PC-9 (cell line): ENCODE results near the gene TCF12. TPM values are rescaled to one million over a fixed set of nuclear protein-coding genes. Genes with fewer than 3 reads are reported as not detected.

Source experiments
- BruUV-seq: library from RNA; stranded (reverse); fragments of 400-500 nt; replicated peaks from 2 replicates; lab custom pipeline; 2021; lab: Mats Ljungman, UMichigan
- CTCF ChIA-PET: fragments of 300-600 bp; sonication (Branson Sonifier 250); formaldehyde crosslinking; loops from one replicate; lab custom pipeline; 2022; ENCODE audit warnings: antibody characterized with exemption; lab: Charles Lee
- POLR2A ChIA-PET: fragments of 300-600 bp; sonication (Branson Sonifier 250); formaldehyde crosslinking; loops from one replicate; lab custom pipeline; 2022; ENCODE audit warnings: antibody characterized with exemption; ENCODE audit not compliant: unreplicated experiment; lab: Charles Lee
- DNase-seq, 2 experiments: peaks; one replicate each; pipeline versions ENCODE4 v3.0.0 to v3.0.0-alpha.2; 2015 to 2022; ENCODE audit warnings: mixed read lengths in 1 of 2
- H2AFZ ChIP-seq: fragments of 200-600 bp; sonication (generic); 2 replicates; pipeline ENCODE4 v1.8.1; 2017; ENCODE audit warnings: antibody characterized with exemption
- H3F3A ChIP-seq: fragments of 200-600 bp; sonication (generic); 2 replicates; pipeline ENCODE4 v1.8.1; 2017; ENCODE audit warnings: antibody characterized with exemption, mild to moderate bottlenecking, low read depth; ENCODE audit not compliant: insufficient read depth
- H3K27ac ChIP-seq: fragments of 200-600 bp; sonication (generic); 2 replicates; pipeline ENCODE4 v1.6.1; 2016; ENCODE audit warnings: mixed run types
- H3K27me3 ChIP-seq: fragments of 200-600 bp; sonication (generic); 2 replicates; pipeline ENCODE4 v1.6.1; 2016; ENCODE audit warnings: low read depth, mixed run types; ENCODE audit not compliant: insufficient read depth
- H3K36me3 ChIP-seq: fragments of 200-600 bp; sonication (generic); 2 replicates; pipeline ENCODE4 v1.6.1; 2016; ENCODE audit warnings: low read depth, mixed run types
- H3K4me1 ChIP-seq: fragments of 200-600 bp; sonication (generic); replicated peaks from 2 replicates; pipeline ENCODE4 v1.6.1; 2016; ENCODE audit warnings: mixed run types; ENCODE audit not compliant: insufficient read depth
- H3K4me2 ChIP-seq: fragments of 200-600 bp; sonication (generic); 2 replicates; pipeline ENCODE4 v1.6.1; 2017; ENCODE audit warnings: mixed run types
- H3K4me3 ChIP-seq: fragments of 200-600 bp; sonication (generic); 2 replicates; pipeline ENCODE4 v1.6.1; 2016; ENCODE audit warnings: mixed run types
- H3K79me2 ChIP-seq: fragments of 200-600 bp; sonication (generic); 2 replicates; pipeline ENCODE4 v1.6.1; 2017; ENCODE audit warnings: low read depth, mixed run types
- H3K9me2 ChIP-seq: fragments of 200-600 bp; sonication (generic); 2 replicates; pipeline ENCODE4 v1.8.1; 2017; ENCODE audit warnings: mild to moderate bottlenecking; ENCODE audit not compliant: insufficient read depth
- H3K9me3 ChIP-seq: fragments of 200-600 bp; sonication (generic); 2 replicates; pipeline ENCODE4 v1.8.1; 2016; ENCODE audit warnings: low read depth; ENCODE audit not compliant: insufficient read depth
- H4K20me1 ChIP-seq: fragments of 200-600 bp; sonication (generic); 2 replicates; pipeline ENCODE4 v1.8.1; 2017; ENCODE audit not compliant: insufficient read depth
- EZH2 ChIP-seq: fragments of 200-600 bp; sonication (generic); IDR thresholded peaks from 2 replicates; pipeline ENCODE4 v1.8.0; 2017; ENCODE audit warnings: antibody characterized with exemption, low read depth
- intact Hi-C: fragments of 100-400 bp; cut with micrococcal nuclease; formaldehyde crosslinking; loops from one replicate; pipeline ENCODE4 v1.10.0; 2022; ENCODE audit not compliant: unreplicated experiment
- total RNA-seq: library from RNA; stranded (reverse); gene quantifications from 2 replicates; pipeline ENCODE4 v1.2.3, GENCODE V29; 2021
- TF ChIP-seq, protein P1 (sequence below): fragments of 200-600 bp; sonication (generic); conservative IDR thresholded peaks from 2 replicates; pipeline ENCODE4 v1.6.1; 2017; ENCODE audit warnings: mixed run types, antibody characterized with exemption, mild to moderate bottlenecking, moderate library complexity

TCF12 gene
- total RNA-seq, 1 experiment from 2014 or later: 60.1 TPM

DNA sequence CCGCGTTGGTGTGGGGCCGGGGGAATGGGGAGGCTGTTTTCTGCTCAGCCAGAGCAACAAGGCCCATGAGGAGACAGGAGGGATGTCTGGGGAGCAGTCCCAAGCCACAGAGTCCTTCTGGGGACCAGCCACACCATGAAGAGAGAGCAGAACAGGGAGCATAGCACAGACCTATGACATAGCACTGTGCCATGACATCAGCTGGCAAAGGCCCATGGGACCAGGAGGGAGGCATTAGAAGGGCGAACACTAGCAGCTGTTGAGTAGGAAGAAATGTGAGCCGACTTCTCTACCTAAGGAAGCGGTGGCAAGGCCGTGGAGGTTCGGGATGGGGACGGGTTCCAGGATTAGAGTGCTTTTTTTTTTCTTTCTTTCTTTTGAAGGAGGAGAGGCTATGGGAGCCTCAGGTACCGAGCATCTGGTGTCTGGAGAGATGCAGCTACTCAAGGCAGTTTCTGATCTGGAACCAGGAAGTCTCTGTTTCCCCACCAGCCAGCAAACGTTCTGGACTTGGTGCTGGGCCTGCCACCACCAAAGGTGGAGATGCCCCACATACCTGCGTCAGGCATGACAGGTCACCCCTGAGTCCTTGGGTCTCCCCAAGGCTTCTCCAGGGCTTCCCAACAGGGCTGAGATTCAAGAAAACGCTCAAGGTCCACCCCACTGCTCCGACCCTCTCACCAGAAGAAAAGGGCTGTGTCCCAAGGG, 380.6 kb downstream of the TCF12 start:
- ChIA-PET POLR2A (no interaction called here), CTCF (no interaction called here)
- intact Hi-C loops: no loop called here
- Histone ChIP-seq H3K4me3 (no peak overlapping the region), H3K27me3 (no peaks in the 10 kb centered on the region), H3K27ac (no peak overlapping the region), H3K4me2 (no peak overlapping the region), H3K9me2 (no peaks in the 10 kb centered on the region), H3K36me3 (no peaks in the 10 kb centered on the region), H2AFZ (no peak overlapping the region), H3K79me2 (no peaks in the 10 kb centered on the region), H3K4me1 (no peaks in the 10 kb centered on the region), H4K20me1 (no peaks in the 10 kb centered on the region), H3F3A (no peaks in the 10 kb centered on the region), H3K9me3 (no peaks in the 10 kb centered on the region)
- no peak for DNase-seq
- BruUV-seq: no TSS peak
- TF ChIP-seq, protein P1, sequence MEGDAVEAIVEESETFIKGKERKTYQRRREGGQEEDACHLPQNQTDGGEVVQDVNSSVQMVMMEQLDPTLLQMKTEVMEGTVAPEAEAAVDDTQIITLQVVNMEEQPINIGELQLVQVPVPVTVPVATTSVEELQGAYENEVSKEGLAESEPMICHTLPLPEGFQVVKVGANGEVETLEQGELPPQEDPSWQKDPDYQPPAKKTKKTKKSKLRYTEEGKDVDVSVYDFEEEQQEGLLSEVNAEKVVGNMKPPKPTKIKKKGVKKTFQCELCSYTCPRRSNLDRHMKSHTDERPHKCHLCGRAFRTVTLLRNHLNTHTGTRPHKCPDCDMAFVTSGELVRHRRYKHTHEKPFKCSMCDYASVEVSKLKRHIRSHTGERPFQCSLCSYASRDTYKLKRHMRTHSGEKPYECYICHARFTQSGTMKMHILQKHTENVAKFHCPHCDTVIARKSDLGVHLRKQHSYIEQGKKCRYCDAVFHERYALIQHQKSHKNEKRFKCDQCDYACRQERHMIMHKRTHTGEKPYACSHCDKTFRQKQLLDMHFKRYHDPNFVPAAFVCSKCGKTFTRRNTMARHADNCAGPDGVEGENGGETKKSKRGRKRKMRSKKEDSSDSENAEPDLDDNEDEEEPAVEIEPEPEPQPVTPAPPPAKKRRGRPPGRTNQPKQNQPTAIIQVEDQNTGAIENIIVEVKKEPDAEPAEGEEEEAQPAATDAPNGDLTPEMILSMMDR: no peak
- no peak for TF ChIP-seq EZH2

DNA sequence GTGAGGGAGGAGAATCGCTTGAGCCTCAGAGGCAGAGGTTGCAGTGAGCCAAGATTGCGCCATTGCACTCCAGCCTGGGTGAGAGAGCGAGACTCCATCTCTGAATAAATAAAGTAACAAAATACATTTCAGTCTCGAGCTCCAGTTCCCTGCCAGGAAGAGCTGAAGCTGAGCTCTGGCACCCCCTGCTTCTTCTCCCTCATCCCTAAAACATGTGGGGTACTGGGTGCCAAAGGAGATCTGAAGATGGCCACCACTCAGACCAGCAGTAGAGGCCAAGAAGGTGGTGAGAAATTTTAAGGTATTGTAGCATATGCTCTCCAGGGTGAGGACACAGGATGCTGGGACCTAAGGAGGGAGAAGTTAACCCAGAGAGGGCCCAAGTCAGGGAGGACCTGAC, 382.9 kb downstream of the TCF12 start:
- H3K27ac ChIP-seq: no peak overlapping the region
- H4K20me1 ChIP-seq: no peaks in the 10 kb centered on the region
- no peaks in the 10 kb centered on the region for H3F3A ChIP-seq
- no peaks in the 10 kb centered on the region for H3K9me2 ChIP-seq
- H3K27me3 ChIP-seq: no peaks in the 10 kb centered on the region
- no peaks in the 10 kb centered on the region for H3K9me3 ChIP-seq
- POLR2A ChIA-PET: no interaction called here
- no peaks in the 10 kb centered on the region for H3K79me2 ChIP-seq
- H3K4me3 ChIP-seq: no peak overlapping the region
- intact Hi-C loops: no loop called here
- H3K4me2 ChIP-seq: no peak overlapping the region
- BruUV-seq: no TSS peak
- no peak for TF ChIP-seq EZH2
- TF ChIP-seq, protein P1: no peak
- no peaks in the 10 kb centered on the region for H3K36me3 ChIP-seq
- CTCF ChIA-PET: no interaction called here
- DNase-seq: no peak
- no peaks in the 10 kb centered on the region for H3K4me1 ChIP-seq
- H2AFZ ChIP-seq: no peak overlapping the region

DNA sequence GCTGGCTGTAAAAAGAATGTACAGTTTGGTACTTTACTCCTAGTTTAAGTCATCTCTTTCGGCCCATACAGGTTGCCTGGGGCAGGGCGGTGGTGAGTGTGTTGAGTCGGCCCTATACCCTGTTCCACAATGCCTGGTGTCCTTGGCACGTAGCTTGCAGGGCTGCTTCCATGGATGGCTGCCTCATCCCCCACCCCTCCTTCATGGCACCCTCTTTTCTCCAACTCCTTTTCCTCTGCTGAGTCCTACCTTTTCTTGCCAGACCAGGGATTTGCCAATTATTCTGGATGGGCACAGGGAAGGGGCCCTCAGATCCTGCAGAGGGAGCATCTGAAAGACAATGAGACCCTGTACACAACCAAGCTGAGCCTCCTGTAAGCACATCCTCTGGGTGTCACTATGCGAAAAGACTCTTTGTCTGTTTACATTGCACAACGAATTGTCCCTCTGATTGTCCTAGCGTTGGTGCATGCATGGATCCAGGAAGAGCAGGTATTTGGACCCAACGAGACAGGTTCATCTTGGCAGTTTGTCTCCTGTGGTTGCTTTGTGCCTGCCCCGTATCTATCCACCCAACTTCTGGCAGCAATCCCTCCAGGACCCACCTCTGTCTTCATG, 384.3 kb downstream of the TCF12 start:
- intact Hi-C loops: no loop called here
- H3K79me2 ChIP-seq: no peaks in the 10 kb centered on the region
- no peaks in the 10 kb centered on the region for H3F3A ChIP-seq
- no peaks in the 10 kb centered on the region for H3K27me3 ChIP-seq
- no peaks in the 10 kb centered on the region for H3K9me3 ChIP-seq
- no peak overlapping the region for H3K27ac ChIP-seq
- no peaks in the 10 kb centered on the region for H3K4me1 ChIP-seq
- BruUV-seq: no TSS peak
- DNase-seq: no peak
- H2AFZ ChIP-seq: no peak overlapping the region
- no peaks in the 10 kb centered on the region for H3K9me2 ChIP-seq
- TF ChIP-seq EZH2: no peak
- TF ChIP-seq, protein P1: no peak
- no peaks in the 10 kb centered on the region for H4K20me1 ChIP-seq
- no peak overlapping the region for H3K4me3 ChIP-seq
- POLR2A ChIA-PET: no interaction called here
- H3K4me2 ChIP-seq: no peak overlapping the region
- CTCF ChIA-PET: no interaction called here
- H3K36me3 ChIP-seq: no peaks in the 10 kb centered on the region
